IMR-90 (cell line): Measurements from ENCODE around the gene BOD1L1. TPM values are rescaled to one million over a fixed set of nuclear protein-coding genes. Genes with fewer than 3 reads are reported as not detected.

ENCODE experiments used
- ATAC-seq: fragments of 200-7000 bp; cut with Tn5 transposase; 2 replicates; pipeline ENCODE4 v1.9.1; 2020; ENCODE audit warnings: low read depth, mild to moderate bottlenecking, moderate library complexity
- BruUV-seq: library from RNA; stranded (reverse); fragments of 400-500 nt; replicated peaks from 2 replicates; lab custom pipeline; 2021; lab: Mats Ljungman, UMichigan
- CTCF ChIA-PET: fragments of 300-600 bp; formaldehyde crosslinking; extraction: SDS; loops from one replicate; lab custom pipeline; 2021; ENCODE audit warnings: antibody characterized with exemption; lab: Yijun Ruan, JAX
- POLR2A ChIA-PET: fragments of 300-600 bp; sonication (Branson Sonifier 250); formaldehyde crosslinking; loops from one replicate; lab custom pipeline; 2022; ENCODE audit warnings: antibody characterized with exemption; ENCODE audit not compliant: unreplicated experiment; lab: Charles Lee
- DNase-seq: peaks from one replicate; pipeline ENCODE4 v3.0.0; 2013
- H2AFZ ChIP-seq: replicated peaks from 2 replicates; pipeline ENCODE3; 2013; ENCODE audit warnings: low read length, mild to moderate bottlenecking; ENCODE audit not compliant: poor library complexity
- H2AK5ac ChIP-seq: 2 replicates; pipeline ENCODE4 v1.6.1; 2013; ENCODE audit warnings: low read depth, low read length, inconsistent platforms
- H2AK9ac ChIP-seq: replicated peaks from 2 replicates; pipeline ENCODE3; 2013; ENCODE audit warnings: mild to moderate bottlenecking, low read depth, low read length, moderate library complexity; ENCODE audit not compliant: poor library complexity
- H2BK120ac ChIP-seq: 2 replicates; pipeline ENCODE4 v1.6.1; 2013; ENCODE audit warnings: low read depth, low read length, inconsistent platforms
- H2BK15ac ChIP-seq: 3 replicates; pipeline ENCODE4 v1.6.1; 2013; ENCODE audit warnings: low read depth, low read length, inconsistent platforms
- H2BK20ac ChIP-seq: 2 replicates; pipeline ENCODE4 v1.6.1; 2013; ENCODE audit warnings: low read depth, mild to moderate bottlenecking, inconsistent platforms, low read length, moderate library complexity
- H2BK5ac ChIP-seq: 2 replicates; pipeline ENCODE4 v1.6.1; 2013; ENCODE audit warnings: mild to moderate bottlenecking, low read depth, low read length, inconsistent platforms; ENCODE audit not compliant: poor library complexity, severe bottlenecking
- H3K14ac ChIP-seq: replicated peaks from 2 replicates; pipeline ENCODE4 v1.6.1; 2013; ENCODE audit warnings: low read depth, low read length, inconsistent platforms
- H3K18ac ChIP-seq: 2 replicates; pipeline ENCODE4 v1.6.1; 2013; ENCODE audit warnings: low read depth, low read length, control low read depth
- H3K23ac ChIP-seq: 2 replicates; pipeline ENCODE4 v1.6.1; 2013; ENCODE audit warnings: low read depth, low read length, inconsistent platforms
- H3K27ac ChIP-seq: 2 replicates; pipeline ENCODE4 v1.5.1; 2013; ENCODE audit warnings: mild to moderate bottlenecking, control low read depth, low read length; ENCODE audit not compliant: insufficient read depth
- H3K27me3 ChIP-seq: 2 replicates; pipeline ENCODE4 v1.6.1; 2013; ENCODE audit warnings: low read length; ENCODE audit not compliant: control insufficient read depth, insufficient read depth
- H3K36me3 ChIP-seq: 2 replicates; pipeline ENCODE4 v1.6.1; 2013; ENCODE audit warnings: low read length, mixed read lengths; ENCODE audit not compliant: control insufficient read depth, insufficient read depth
- H3K4ac ChIP-seq: 2 replicates; pipeline ENCODE4 v1.6.1; 2013; ENCODE audit warnings: low read depth, low read length, inconsistent platforms
- H3K4me1 ChIP-seq: 2 replicates; pipeline ENCODE4 v1.6.1; 2013; ENCODE audit warnings: low read length, mixed read lengths; ENCODE audit not compliant: control insufficient read depth, insufficient read depth
- H3K4me2 ChIP-seq: 2 replicates; pipeline ENCODE4 v1.6.1; 2013; ENCODE audit warnings: low read depth, mild to moderate bottlenecking, control low read depth, low read length, moderate library complexity
- H3K4me3 ChIP-seq: 2 replicates; pipeline ENCODE4 v1.5.1; 2013; ENCODE audit warnings: low read depth, mild to moderate bottlenecking, control low read depth, low read length, moderate library complexity; ENCODE audit not compliant: insufficient read depth
- H3K56ac ChIP-seq: 2 replicates; pipeline ENCODE4 v1.6.1; 2013; ENCODE audit warnings: low read length, inconsistent platforms; ENCODE audit not compliant: insufficient read depth; ENCODE audit errors: extremely low read depth
- H3K79me1 ChIP-seq, 2 experiments: 2 replicates each; pipeline ENCODE4 v1.6.1; 2013; ENCODE audit warnings: low read length in 2 of 2, inconsistent platforms in 1 of 2, low read depth in 1 of 2
- H3K9ac ChIP-seq: 2 replicates; pipeline ENCODE4 v1.6.1; 2013; ENCODE audit warnings: low read depth, low read length, control low read depth
- H3K9me1 ChIP-seq: 2 replicates; pipeline ENCODE4 v1.6.1; 2013; ENCODE audit warnings: low read length, inconsistent platforms; ENCODE audit not compliant: insufficient read depth
- H3K9me3 ChIP-seq: 2 replicates; pipeline ENCODE4 v1.6.1; 2013; ENCODE audit warnings: low read length; ENCODE audit not compliant: control insufficient read depth, insufficient read depth
- H4K20me1 ChIP-seq: 2 replicates; pipeline ENCODE4 v1.6.1; 2013; ENCODE audit warnings: low read length, inconsistent platforms; ENCODE audit not compliant: insufficient read depth
- H4K5ac ChIP-seq: 2 replicates; pipeline ENCODE4 v1.6.1; 2013; ENCODE audit warnings: mild to moderate bottlenecking, low read depth, low read length, control low read depth
- H4K8ac ChIP-seq, 2 experiments: 2 replicates each; pipeline ENCODE4 v1.6.1; 2013; ENCODE audit warnings: low read depth in 2 of 2, low read length in 2 of 2, control low read depth in 1 of 2, inconsistent platforms in 1 of 2
- H4K91ac ChIP-seq: 2 replicates; pipeline ENCODE4 v1.6.1; 2013; ENCODE audit warnings: low read depth, low read length, inconsistent platforms; ENCODE audit not compliant: insufficient read depth
- BHLHE40 ChIP-seq: fragments of 150-350 bp; IDR thresholded peaks from 2 replicates; pipeline ENCODE4 v1.6.1; 2016; ENCODE audit warnings: mild to moderate bottlenecking, low read depth, low read length
- CEBPB ChIP-seq: IDR thresholded peaks from 2 replicates; pipeline ENCODE4 v1.6.1; 2012; ENCODE audit warnings: low read depth, low read length, improper control_type of control experiment
- CHD1 ChIP-seq: IDR thresholded peaks from 2 replicates; pipeline ENCODE4 v1.6.1; 2012; ENCODE audit warnings: low read depth, low read length, improper control_type of control experiment
- FOS ChIP-seq: fragments of 150-350 bp; IDR thresholded peaks from 2 replicates; pipeline ENCODE4 v1.6.1; 2016; ENCODE audit warnings: low read depth, low read length
- MAFK ChIP-seq: IDR thresholded peaks from 2 replicates; pipeline ENCODE4 v1.6.1; 2012; ENCODE audit warnings: low read depth, low read length, improper control_type of control experiment
- MAZ ChIP-seq: IDR thresholded peaks from 2 replicates; pipeline ENCODE4 v1.6.1; 2012; ENCODE audit warnings: low read depth, mild to moderate bottlenecking, low read length, improper control_type of control experiment, moderate library complexity, borderline replicate concordance
- MXI1 ChIP-seq: IDR thresholded peaks from 2 replicates; pipeline ENCODE4 v1.6.1; 2012; ENCODE audit warnings: low read depth, mild to moderate bottlenecking, low read length, moderate library complexity, borderline replicate concordance
- NFE2L2 ChIP-seq: fragments of 150-350 bp; IDR thresholded peaks from 2 replicates; pipeline ENCODE4 v1.6.1; 2016; ENCODE audit warnings: low read depth, mild to moderate bottlenecking, low read length
- POLR2A ChIP-seq: IDR thresholded peaks from 2 replicates; pipeline ENCODE4 v1.6.1; 2012; ENCODE audit warnings: mild to moderate bottlenecking, low read depth, low read length
- RAD21 ChIP-seq: IDR thresholded peaks from 2 replicates; pipeline ENCODE4 v1.6.1; 2012; ENCODE audit warnings: low read length, improper control_type of control experiment
- RCOR1 ChIP-seq: IDR thresholded peaks from 2 replicates; pipeline ENCODE4 v1.6.1; 2012; ENCODE audit warnings: mild to moderate bottlenecking, low read length, improper control_type of control experiment; ENCODE audit not compliant: insufficient replicate concordance
- RFX5 ChIP-seq: IDR thresholded peaks from 2 replicates; pipeline ENCODE4 v1.8.0; 2012; ENCODE audit warnings: low read depth, mild to moderate bottlenecking, low read length, moderate library complexity
- SMC3 ChIP-seq: fragments of 150-350 bp; IDR thresholded peaks from 2 replicates; pipeline ENCODE4 v1.6.1; 2016; ENCODE audit warnings: low read depth, mild to moderate bottlenecking, antibody characterized with exemption, low read length, moderate library complexity
- WGBS, 2 experiments: methylation state at CpG; one replicate each; pipeline versions ENCODE4 v1.1.5 to v1.1.7; 2013; ENCODE audit warnings: missing lambda C conversion rate in 2 of 2; ENCODE audit not compliant: insufficient read length in 1 of 2; ENCODE audit errors: extremely low coverage in 2 of 2; 5-methylcytosine and 5-hydroxymethylcytosine counted together
- dilution Hi-C: fragments of 300-500 bp; cut with HindIII; formaldehyde crosslinking; loops from one replicate; pipeline ENCODE4 v1.14.3; 2018; ENCODE audit warnings: low sequenced_read_pairs; ENCODE audit not compliant: unreplicated experiment
- in situ Hi-C: fragments of 300-500 bp; cut with MboI; formaldehyde crosslinking; loops from 3 replicates; pipeline ENCODE4 v1.14.3; 2019; ENCODE audit warnings: low sequenced_read_pairs, inconsistent platforms, mixed read lengths
- intact Hi-C: fragments of 100-400 bp; cut with micrococcal nuclease; formaldehyde crosslinking; loops from 2 replicates; pipeline ENCODE4 v1.10.0; 2022
- polyA plus RNA-seq, 3 experiments: library from polyadenylated mRNA; depleted of rRNA; stranded (reverse); fragments of >200 nt; gene quantifications; 2 replicates each; pipeline ENCODE4 v1.2.3, GENCODE V29; 2012; ENCODE audit warnings: low replicate concordance in 1 of 3
- total RNA-seq: library from RNA; depleted of rRNA; stranded (reverse); fragments of >200 nt; gene quantifications from 2 replicates; pipeline ENCODE4 v1.2.3, GENCODE V29; 2012
- TF ChIP-seq, protein P1 (sequence below): conservative IDR thresholded peaks from 2 replicates; pipeline ENCODE4 v1.5.1; 2012; ENCODE audit warnings: mild to moderate bottlenecking, low read depth, low read length, improper control_type of control experiment
- TF ChIP-seq, protein P2 (sequence below): fragments of 150-350 bp; IDR thresholded peaks from 2 replicates; pipeline ENCODE4 v1.6.1; 2016; ENCODE audit warnings: low read depth, mild to moderate bottlenecking, low read length, moderate library complexity, borderline replicate concordance
- TF ChIP-seq, protein P3 (sequence below): fragments of 150-350 bp; IDR thresholded peaks from 2 replicates; pipeline ENCODE4 v1.6.1; 2017; ENCODE audit warnings: mild to moderate bottlenecking, antibody characterized with exemption, low read length, low read depth

BOD1L1 gene
- total and polyA plus RNA-seq, 2 of the 4 experiments (the other 2 are of a cell fraction) = 13.5 to 26.9 TPM

DNA sequence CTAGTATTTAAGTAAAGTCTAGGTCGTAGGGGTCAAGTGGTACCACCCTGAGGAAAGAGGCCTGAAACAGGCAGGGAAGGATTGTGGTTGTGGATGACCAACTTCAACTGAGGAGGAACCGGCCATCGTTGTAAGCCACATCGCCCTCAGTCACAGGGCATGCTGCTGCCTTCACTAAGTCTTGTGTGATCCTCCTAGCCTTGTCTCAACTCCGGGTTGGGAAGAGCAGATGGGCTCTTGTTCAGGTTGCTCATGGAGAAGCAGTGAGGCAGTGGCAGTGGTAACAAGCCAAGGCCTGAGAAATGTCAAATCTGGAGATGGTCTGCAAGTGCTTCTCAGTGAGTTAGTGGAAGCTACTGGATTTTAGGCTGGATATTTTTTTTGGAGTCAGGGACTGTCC, 60.4 kb downstream of the BOD1L1 start:
- Histone ChIP-seq H3K4me3 (no peak overlapping the region), H3K9ac (no peak overlapping the region), H3K18ac (no peak overlapping the region), H4K8ac (no peak overlapping the region), H4K20me1 (no peaks in the 10 kb centered on the region), H3K4ac (no peak overlapping the region), H2BK5ac (no peak overlapping the region), H3K14ac (no peak overlapping the region), H4K5ac (no peak overlapping the region), H3K27ac (no peak overlapping the region), H3K9me3 (no peaks in the 10 kb centered on the region), H2AFZ (no peak overlapping the region), H3K36me3 (peaks cover 23% of the 10 kb centered on the region), H2BK15ac (no peak overlapping the region), H2BK120ac (no peak overlapping the region), H4K91ac (no peak overlapping the region), H3K4me2 (no peak overlapping the region), H2AK5ac (no peak overlapping the region), H3K79me1 (no peaks in the 10 kb centered on the region), H3K9me1 (no peaks in the 10 kb centered on the region), H3K23ac (no peak overlapping the region), H3K56ac (no peak overlapping the region), H2AK9ac (peak overlapping the region; percentile 44), H3K27me3 (no peaks in the 10 kb centered on the region), H3K4me1 (no peaks in the 10 kb centered on the region), H2BK20ac (no peak overlapping the region)
- no TSS peak for BruUV-seq
- 100% methylated on average over 1 of the region's 5 CpGs; no CpG with 5 or more reads in 1 of the 2 experiments for WGBS, 2 experiments
- intact Hi-C loops (no loop called here), in situ Hi-C loops (no loop called here), dilution Hi-C loops (no loop called here)
- ATAC-seq (no peak), DNase-seq (no peak)
- ChIA-PET POLR2A (no interaction called here), CTCF (no interaction called here)
- TF ChIP-seq SMC3 (no peak), MAFK (no peak), RCOR1 (no peak), BHLHE40 (no peak), POLR2A (no peak), MXI1 (no peak), RAD21 (no peak), MAZ (no peak), FOS (no peak), RFX5 (no peak), CEBPB (no peak), NFE2L2 (no peak), CHD1 (no peak)
- TF ChIP-seq, protein P1, sequence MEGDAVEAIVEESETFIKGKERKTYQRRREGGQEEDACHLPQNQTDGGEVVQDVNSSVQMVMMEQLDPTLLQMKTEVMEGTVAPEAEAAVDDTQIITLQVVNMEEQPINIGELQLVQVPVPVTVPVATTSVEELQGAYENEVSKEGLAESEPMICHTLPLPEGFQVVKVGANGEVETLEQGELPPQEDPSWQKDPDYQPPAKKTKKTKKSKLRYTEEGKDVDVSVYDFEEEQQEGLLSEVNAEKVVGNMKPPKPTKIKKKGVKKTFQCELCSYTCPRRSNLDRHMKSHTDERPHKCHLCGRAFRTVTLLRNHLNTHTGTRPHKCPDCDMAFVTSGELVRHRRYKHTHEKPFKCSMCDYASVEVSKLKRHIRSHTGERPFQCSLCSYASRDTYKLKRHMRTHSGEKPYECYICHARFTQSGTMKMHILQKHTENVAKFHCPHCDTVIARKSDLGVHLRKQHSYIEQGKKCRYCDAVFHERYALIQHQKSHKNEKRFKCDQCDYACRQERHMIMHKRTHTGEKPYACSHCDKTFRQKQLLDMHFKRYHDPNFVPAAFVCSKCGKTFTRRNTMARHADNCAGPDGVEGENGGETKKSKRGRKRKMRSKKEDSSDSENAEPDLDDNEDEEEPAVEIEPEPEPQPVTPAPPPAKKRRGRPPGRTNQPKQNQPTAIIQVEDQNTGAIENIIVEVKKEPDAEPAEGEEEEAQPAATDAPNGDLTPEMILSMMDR = no peak
- TF ChIP-seq, protein P2, sequence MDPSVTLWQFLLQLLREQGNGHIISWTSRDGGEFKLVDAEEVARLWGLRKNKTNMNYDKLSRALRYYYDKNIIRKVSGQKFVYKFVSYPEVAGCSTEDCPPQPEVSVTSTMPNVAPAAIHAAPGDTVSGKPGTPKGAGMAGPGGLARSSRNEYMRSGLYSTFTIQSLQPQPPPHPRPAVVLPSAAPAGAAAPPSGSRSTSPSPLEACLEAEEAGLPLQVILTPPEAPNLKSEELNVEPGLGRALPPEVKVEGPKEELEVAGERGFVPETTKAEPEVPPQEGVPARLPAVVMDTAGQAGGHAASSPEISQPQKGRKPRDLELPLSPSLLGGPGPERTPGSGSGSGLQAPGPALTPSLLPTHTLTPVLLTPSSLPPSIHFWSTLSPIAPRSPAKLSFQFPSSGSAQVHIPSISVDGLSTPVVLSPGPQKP = no peak
- TF ChIP-seq, protein P3, sequence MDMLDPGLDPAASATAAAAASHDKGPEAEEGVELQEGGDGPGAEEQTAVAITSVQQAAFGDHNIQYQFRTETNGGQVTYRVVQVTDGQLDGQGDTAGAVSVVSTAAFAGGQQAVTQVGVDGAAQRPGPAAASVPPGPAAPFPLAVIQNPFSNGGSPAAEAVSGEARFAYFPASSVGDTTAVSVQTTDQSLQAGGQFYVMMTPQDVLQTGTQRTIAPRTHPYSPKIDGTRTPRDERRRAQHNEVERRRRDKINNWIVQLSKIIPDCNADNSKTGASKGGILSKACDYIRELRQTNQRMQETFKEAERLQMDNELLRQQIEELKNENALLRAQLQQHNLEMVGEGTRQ = no peak
